ENCODE measurements around the gene CLNK.

The CLNK gene

DNA sequence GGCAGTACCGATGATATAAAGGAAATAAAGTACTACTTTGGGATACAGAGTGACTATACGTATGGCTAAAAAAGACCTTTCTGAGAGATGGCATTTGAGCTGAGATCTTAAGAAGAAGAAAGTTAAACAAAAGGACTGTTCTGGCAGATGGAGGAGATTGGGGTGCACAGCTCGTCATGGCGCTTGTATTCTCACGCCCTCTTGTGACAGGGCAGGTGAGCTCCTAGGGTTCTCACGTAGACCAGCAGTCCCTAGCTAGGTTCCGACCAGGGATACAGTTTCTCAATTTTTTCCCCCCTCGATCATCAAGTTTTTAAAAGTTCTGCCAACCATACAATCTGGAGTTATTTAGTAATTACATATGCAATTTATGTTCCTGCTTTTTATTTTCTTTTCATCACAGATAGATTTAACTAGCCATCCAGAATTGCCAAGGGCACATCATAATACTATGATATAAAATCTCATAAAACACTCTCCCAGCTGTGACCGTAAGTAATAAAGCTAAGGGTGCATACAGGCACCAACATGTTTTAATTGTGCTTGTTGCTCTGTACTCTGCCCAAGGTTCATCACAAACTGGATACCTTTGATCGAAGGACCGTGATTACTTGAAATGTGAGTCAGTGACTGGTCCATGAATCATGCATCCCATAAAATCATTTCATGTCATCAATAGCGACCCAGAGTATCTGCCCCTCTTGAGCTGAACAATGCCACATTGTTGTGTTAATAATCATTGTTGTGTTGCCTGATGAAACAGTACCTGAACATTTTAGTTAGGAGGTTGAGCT lies 157.9 kb downstream of the CLNK start:
- TF ChIP-seq, protein P1, sequence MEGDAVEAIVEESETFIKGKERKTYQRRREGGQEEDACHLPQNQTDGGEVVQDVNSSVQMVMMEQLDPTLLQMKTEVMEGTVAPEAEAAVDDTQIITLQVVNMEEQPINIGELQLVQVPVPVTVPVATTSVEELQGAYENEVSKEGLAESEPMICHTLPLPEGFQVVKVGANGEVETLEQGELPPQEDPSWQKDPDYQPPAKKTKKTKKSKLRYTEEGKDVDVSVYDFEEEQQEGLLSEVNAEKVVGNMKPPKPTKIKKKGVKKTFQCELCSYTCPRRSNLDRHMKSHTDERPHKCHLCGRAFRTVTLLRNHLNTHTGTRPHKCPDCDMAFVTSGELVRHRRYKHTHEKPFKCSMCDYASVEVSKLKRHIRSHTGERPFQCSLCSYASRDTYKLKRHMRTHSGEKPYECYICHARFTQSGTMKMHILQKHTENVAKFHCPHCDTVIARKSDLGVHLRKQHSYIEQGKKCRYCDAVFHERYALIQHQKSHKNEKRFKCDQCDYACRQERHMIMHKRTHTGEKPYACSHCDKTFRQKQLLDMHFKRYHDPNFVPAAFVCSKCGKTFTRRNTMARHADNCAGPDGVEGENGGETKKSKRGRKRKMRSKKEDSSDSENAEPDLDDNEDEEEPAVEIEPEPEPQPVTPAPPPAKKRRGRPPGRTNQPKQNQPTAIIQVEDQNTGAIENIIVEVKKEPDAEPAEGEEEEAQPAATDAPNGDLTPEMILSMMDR (IDR thresholded peaks at IDR 0.05; ENCODE audit: low read depth, low read length) = no peak
- no peak for TF ChIP-seq EZH2phosphoT487 (IDR thresholded peaks at IDR 0.05; ENCODE audit: low read depth)
- no peaks in the 10 kb centered on the region for H3K79me2 ChIP-seq (ENCODE audit: low read length)
- H3K27ac ChIP-seq (ENCODE audit: low read length) = no peak overlapping the region
- H3K4me1 ChIP-seq (ENCODE audit: low read length) = no peaks in the 10 kb centered on the region
- peaks cover 8% of the 10 kb centered on the region; the same call in 1 of the 2 replicates for H3K27me3 ChIP-seq (ENCODE audit: low read depth, low read length)
- H3K4me2 ChIP-seq (ENCODE audit: low read length) = no peak overlapping the region
- H3K36me3 ChIP-seq (replicated peaks; ENCODE audit: low read depth, low read length) = no peaks in the 10 kb centered on the region
- no peak overlapping the region for H3K9ac ChIP-seq (ENCODE audit: low read length)
- H3K4me3 ChIP-seq (ENCODE audit: low read length) = no peak overlapping the region
- no peaks in the 10 kb centered on the region for H4K20me1 ChIP-seq (ENCODE audit: insufficient read depth, low read length)
- H2AFZ ChIP-seq (ENCODE audit: low read depth, low read length) = no peak overlapping the region
- H3K9me3 ChIP-seq (ENCODE audit: insufficient read depth, low read length) = no peaks in the 10 kb centered on the region

DNA sequence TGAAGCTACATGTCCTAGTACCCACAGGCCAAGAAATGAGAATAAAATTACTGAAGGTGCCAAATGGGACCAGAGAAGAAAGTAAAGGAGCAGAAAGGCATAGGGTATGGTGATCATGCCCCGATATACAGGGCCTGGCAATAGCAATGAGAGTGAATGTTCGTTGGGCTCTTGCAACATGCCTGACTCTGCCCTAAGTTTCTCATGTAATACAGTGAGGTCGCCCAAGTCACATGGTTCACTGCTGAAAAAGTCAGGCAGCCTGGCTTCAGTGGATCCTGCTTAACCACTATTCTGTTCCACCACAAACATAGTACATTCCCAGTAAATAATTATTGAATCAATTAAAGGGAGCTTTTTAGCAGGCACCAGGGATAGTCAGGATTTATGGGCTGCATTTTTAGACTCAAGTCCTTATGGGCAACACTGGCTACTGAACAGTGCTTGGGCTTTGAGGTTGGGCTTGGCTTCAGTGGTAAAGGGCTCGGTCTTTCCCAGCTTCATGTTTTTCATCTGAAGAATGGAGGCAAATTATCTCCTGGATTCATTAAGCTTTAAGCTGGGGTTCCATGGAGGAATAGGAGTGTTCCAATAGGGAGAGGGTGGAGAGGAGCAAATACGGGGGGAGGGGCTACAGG lies 160.3 kb downstream of the CLNK start:
- Histone ChIP-seq H3K36me3 (replicated peaks; ENCODE audit: low read depth, low read length) (no peaks in the 10 kb centered on the region), H3K9me3 (ENCODE audit: insufficient read depth, low read length) (no peaks in the 10 kb centered on the region), H3K4me3 (ENCODE audit: low read length) (no peak overlapping the region), H3K27me3 (ENCODE audit: low read depth, low read length) (peaks cover 9% of the 10 kb centered on the region; the same call in 1 of the 2 replicates), H3K4me2 (ENCODE audit: low read length) (no peak overlapping the region), H3K79me2 (ENCODE audit: low read length) (no peaks in the 10 kb centered on the region), H3K27ac (ENCODE audit: low read length) (no peak overlapping the region), H3K9ac (ENCODE audit: low read length) (no peak overlapping the region), H3K4me1 (ENCODE audit: low read length) (no peaks in the 10 kb centered on the region), H4K20me1 (ENCODE audit: insufficient read depth, low read length) (no peaks in the 10 kb centered on the region), H2AFZ (ENCODE audit: low read depth, low read length) (no peak overlapping the region)
- TF ChIP-seq, protein P1 (IDR thresholded peaks at IDR 0.05; ENCODE audit: low read depth, low read length) = no peak
- TF ChIP-seq EZH2phosphoT487 (IDR thresholded peaks at IDR 0.05; ENCODE audit: low read depth) = no peak

DNA sequence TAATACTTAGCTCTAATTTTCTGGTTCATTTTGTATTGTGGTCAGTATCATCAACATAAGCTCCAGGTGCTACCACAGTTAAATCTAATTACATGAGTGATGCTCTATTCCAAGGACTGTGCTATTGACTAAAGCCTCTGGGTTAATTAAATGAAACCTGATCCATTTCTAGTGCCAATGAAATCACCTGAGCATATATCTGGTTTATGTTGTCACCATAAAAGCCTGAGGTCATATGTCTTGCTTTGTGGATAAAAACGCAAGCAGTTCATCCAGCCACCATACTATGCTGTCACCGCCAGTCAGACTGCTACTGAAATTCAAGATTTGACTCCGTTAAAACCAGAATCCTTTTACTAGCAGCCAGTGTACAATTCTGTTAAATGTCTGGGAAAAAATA lies 163.1 kb downstream of the CLNK start:
- Histone ChIP-seq H3K27me3 (ENCODE audit: low read depth, low read length) (peaks cover 8% of the 10 kb centered on the region; the same call in 1 of the 2 replicates), H3K4me3 (ENCODE audit: low read length) (no peak overlapping the region), H3K79me2 (ENCODE audit: low read length) (no peaks in the 10 kb centered on the region), H4K20me1 (ENCODE audit: insufficient read depth, low read length) (no peaks in the 10 kb centered on the region), H3K36me3 (replicated peaks; ENCODE audit: low read depth, low read length) (no peaks in the 10 kb centered on the region), H2AFZ (ENCODE audit: low read depth, low read length) (no peak overlapping the region), H3K4me1 (ENCODE audit: low read length) (no peaks in the 10 kb centered on the region), H3K27ac (ENCODE audit: low read length) (no peak overlapping the region), H3K9me3 (ENCODE audit: insufficient read depth, low read length) (no peaks in the 10 kb centered on the region), H3K4me2 (ENCODE audit: low read length) (no peak overlapping the region), H3K9ac (ENCODE audit: low read length) (no peak overlapping the region)
- TF ChIP-seq, protein P1 (IDR thresholded peaks at IDR 0.05; ENCODE audit: low read depth, low read length) = no peak
- no peak for TF ChIP-seq EZH2phosphoT487 (IDR thresholded peaks at IDR 0.05; ENCODE audit: low read depth)

DNA sequence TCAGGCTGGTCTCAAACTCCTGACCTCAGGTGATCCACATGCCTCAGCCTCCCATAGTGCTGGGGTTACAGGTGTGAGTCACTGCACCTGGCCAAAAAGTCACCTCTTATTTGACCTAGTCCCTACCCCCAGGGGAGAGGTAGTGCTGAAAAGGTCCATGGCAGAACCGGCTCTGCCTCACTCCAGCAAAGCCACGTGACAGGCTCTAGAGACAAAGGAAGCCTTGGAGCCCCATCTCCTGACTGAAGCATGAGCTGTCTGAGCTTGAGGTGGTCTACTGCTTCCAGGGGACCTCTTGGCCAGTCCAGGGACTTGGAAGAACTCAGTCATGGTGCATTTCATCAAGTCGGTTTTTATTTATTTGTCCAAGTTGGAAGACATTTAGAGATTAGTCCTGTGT lies 174.8 kb downstream of the CLNK start:
- H3K27me3 ChIP-seq (ENCODE audit: low read depth, low read length) = no peaks in the 10 kb centered on the region

More for the DNA sequence above, 174.8 kb downstream of the CLNK start:
- Histone ChIP-seq H3K27ac (ENCODE audit: low read length) (no peak overlapping the region), H3K4me1 (ENCODE audit: low read length) (no peaks in the 10 kb centered on the region), H3K9ac (ENCODE audit: low read length) (no peak overlapping the region), H3K4me2 (ENCODE audit: low read length) (no peak overlapping the region), H2AFZ (ENCODE audit: low read depth, low read length) (no peak overlapping the region), H3K36me3 (replicated peaks; ENCODE audit: low read depth, low read length) (no peaks in the 10 kb centered on the region), H3K4me3 (ENCODE audit: low read length) (no peak overlapping the region), H3K79me2 (ENCODE audit: low read length) (no peaks in the 10 kb centered on the region), H3K9me3 (ENCODE audit: insufficient read depth, low read length) (peaks cover 7% of the 10 kb centered on the region), H4K20me1 (ENCODE audit: insufficient read depth, low read length) (no peaks in the 10 kb centered on the region)
- TF ChIP-seq EZH2phosphoT487 (IDR thresholded peaks at IDR 0.05; ENCODE audit: low read depth) = no peak
- TF ChIP-seq, protein P1 (IDR thresholded peaks at IDR 0.05; ENCODE audit: low read depth, low read length) = no peak

Data from OCI-LY3 (cell line).